GM12872 (cell line): ENCODE data around the gene ANKS4B.

Source experiments
- CTCF ChIP-seq: IDR thresholded peaks from 3 replicates; pipeline ENCODE4 v1.5.1; 2011; ENCODE audit warnings: low read depth, mild to moderate bottlenecking, low read length, moderate library complexity; ENCODE audit not compliant: insufficient read depth

ANKS4B gene

GRCh38 chr16:21264571-21265036 is 31.1 kb downstream of the ANKS4B start:
- TF ChIP-seq CTCF: no peak

GRCh38 chr16:21265104-21265837 is 31.8 kb downstream of the ANKS4B start:
- TF ChIP-seq CTCF: no peak

GRCh38 chr16:21267298-21267697 is 33.8 kb downstream of the ANKS4B start:
- TF ChIP-seq CTCF: no peak

GRCh38 chr16:21268236-21268635 is 34.7 kb downstream of the ANKS4B start:
- TF ChIP-seq CTCF: no peak

- TF ChIP-seq CTCF: no peak
These were observed 38.8 kb downstream of the ANKS4B start for GRCh38 chr16:21272253-21272652.

- TF ChIP-seq CTCF: no peak
These were observed 40.8 kb downstream of the ANKS4B start for GRCh38 chr16:21274172-21274726.

- TF ChIP-seq CTCF: no peak
These were observed 42.0 kb downstream of the ANKS4B start for GRCh38 chr16:21275529-21275928.
